D341Med (cell line): ENCODE results near the gene MT1H.
"Not testable (repeated sequence)": the region's sequence is repeated elsewhere in the genome, so short reads cannot be mapped to it uniquely, and the experiment has no call there.

Source experiments
- DNase-seq: peaks from one replicate; pipeline ENCODE4 v3.0.0; 2012; ENCODE audit warnings: low spot score

MT1H gene

GRCh38 chr16:56665286-56666261 lies 4.0 kb upstream of the MT1H start:
- DNase-seq: not testable (repeated sequence)

- no peak for DNase-seq
These were observed 1.7 kb upstream of the MT1H start, which contains the start of gene MT1G for GRCh38 chr16:56667581-56668571. TSS of gene MT1G (minus strand) at chr16:56668065. CDS start at chr16:56667993, 72 bp downstream.

GRCh38 chr16:56669840-56670619 lies 416 bp downstream of the MT1H start:
- DNase-seq: no peak

GRCh38 chr16:56670620-56670934 lies 963 bp downstream of the MT1H start:
- no peak for DNase-seq

- not testable (repeated sequence) for DNase-seq
These were observed 2.1 kb downstream of the MT1H start for GRCh38 chr16:56671691-56672090.

- not testable (repeated sequence) for DNase-seq
These were observed 2.6 kb downstream of the MT1H start for GRCh38 chr16:56672171-56672570.

- DNase-seq: no peak
These were observed 3.3 kb downstream of the MT1H start for GRCh38 chr16:56672761-56673536.

- no peak for DNase-seq
These were observed 4.3 kb downstream of the MT1H start for GRCh38 chr16:56673921-56674320.

- DNase-seq: not testable (repeated sequence)
These were observed 5.0 kb downstream of the MT1H start for GRCh38 chr16:56674570-56674969.

- DNase-seq: no peak
These were observed 6.1 kb downstream of the MT1H start for GRCh38 chr16:56675685-56676210.

GRCh38 chr16:56677474-56677873 lies 7.9 kb downstream of the MT1H start:
- DNase-seq: no peak

- DNase-seq: no peak
These were observed 9.6 kb downstream of the MT1H start for GRCh38 chr16:56679078-56679730.

GRCh38 chr16:56679818-56680217 lies 10.2 kb downstream of the MT1H start:
- no peak for DNase-seq

GRCh38 chr16:56681939-56682702 lies 12.5 kb downstream of the MT1H start, which contains the start of gene MT1X:
TSS of gene MT1X (plus strand) at chr16:56682470. CDS start at chr16:56682541, 71 bp downstream.
- peak; percentile 89 for DNase-seq

- no peak for DNase-seq
These were observed 13.2 kb downstream of the MT1H start for GRCh38 chr16:56682703-56683397.

- no peak for DNase-seq
These were observed 14.0 kb downstream of the MT1H start for GRCh38 chr16:56683424-56684172.

GRCh38 chr16:56684256-56684925 lies 14.8 kb downstream of the MT1H start:
- no peak for DNase-seq
